ENCODE measurements around the gene CCDC187. TPM values are rescaled to one million over a fixed set of nuclear protein-coding genes. Genes with fewer than 3 reads are reported as not detected.

CCDC187 gene
- total RNA-seq, 1 experiment from 2014 or later: not detected

DNA sequence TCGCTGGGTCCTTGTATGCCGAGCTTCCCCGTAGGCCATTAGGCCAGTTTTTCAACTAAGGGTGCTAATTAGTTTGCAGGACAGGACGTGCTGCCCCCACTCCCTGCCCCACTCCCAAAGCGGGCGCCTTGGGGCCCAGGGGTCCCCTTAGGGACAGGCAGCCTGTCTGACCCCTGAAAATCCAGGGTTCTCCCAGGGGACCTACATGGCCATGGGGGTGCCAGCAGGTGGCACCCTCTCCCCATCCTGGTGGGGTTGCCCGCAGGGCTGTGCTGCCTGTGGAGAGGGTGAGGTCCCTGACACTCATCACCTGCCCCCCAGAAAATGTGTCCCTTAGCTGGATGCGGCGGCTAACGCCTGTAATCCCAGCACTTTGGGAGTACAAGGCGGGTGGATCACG lies 8.5 kb upstream of the CCDC187 start:
- no TSS peak for BruUV-seq (replicated peaks)
- DNase-seq (ENCODE audit: unreplicated experiment): peak; percentile 43
- peaks cover 21% of the 10 kb centered on the region for H3K9me3 Mint-ChIP-seq (ENCODE audit: unreplicated experiment)
- intact Hi-C loops (cut with micrococcal nuclease): no loop called here
- H3K4me3 Mint-ChIP-seq (ENCODE audit: unreplicated experiment): no peak overlapping the region
- POLR2A ChIA-PET: no interaction called here
- H3K27me3 Mint-ChIP-seq (ENCODE audit: insufficient read depth, unreplicated experiment): no peaks in the 10 kb centered on the region
- CTCF ChIA-PET: interaction anchor here (0.7 to 0.8 kb wide), 2 partner anchors 12 kb away, joined by 3 read pairs; no protein-coding TSS in a partner anchor
- no peaks in the 10 kb centered on the region for H3K4me1 Mint-ChIP-seq (ENCODE audit: insufficient read depth, unreplicated experiment)
- no peak overlapping the region for H3K27ac Mint-ChIP-seq (ENCODE audit: low read depth, unreplicated experiment)
- TF ChIP-seq CTCF (IDR thresholded peaks at IDR 0.05; ENCODE audit: unreplicated experiment): peak; percentile 46
- H3K36me3 Mint-ChIP-seq (ENCODE audit: insufficient read depth, unreplicated experiment): no peaks in the 10 kb centered on the region

GRCh38 chr9:136312009-136312375 lies 8.1 kb upstream of the CCDC187 start:
- TF ChIP-seq CTCF (IDR thresholded peaks at IDR 0.05; ENCODE audit: unreplicated experiment): no peak
- no peak for DNase-seq (ENCODE audit: unreplicated experiment)
- no peak overlapping the region for H3K27ac Mint-ChIP-seq (ENCODE audit: low read depth, unreplicated experiment)
- no peak overlapping the region for H3K4me3 Mint-ChIP-seq (ENCODE audit: unreplicated experiment)
- no peaks in the 10 kb centered on the region for H3K36me3 Mint-ChIP-seq (ENCODE audit: insufficient read depth, unreplicated experiment)
- POLR2A ChIA-PET: no interaction called here
- H3K9me3 Mint-ChIP-seq (ENCODE audit: unreplicated experiment): peaks cover 21% of the 10 kb centered on the region
- intact Hi-C loops (cut with micrococcal nuclease): no loop called here
- BruUV-seq (replicated peaks): no TSS peak
- H3K4me1 Mint-ChIP-seq (ENCODE audit: insufficient read depth, unreplicated experiment): no peaks in the 10 kb centered on the region
- CTCF ChIA-PET: interaction anchor here (0.5 to 0.8 kb wide), 4 partner anchors 12 to 29 kb away, joined by 3 to 4 read pairs (median 3); no protein-coding TSS in a partner anchor
- H3K27me3 Mint-ChIP-seq (ENCODE audit: insufficient read depth, unreplicated experiment): no peaks in the 10 kb centered on the region

DNA sequence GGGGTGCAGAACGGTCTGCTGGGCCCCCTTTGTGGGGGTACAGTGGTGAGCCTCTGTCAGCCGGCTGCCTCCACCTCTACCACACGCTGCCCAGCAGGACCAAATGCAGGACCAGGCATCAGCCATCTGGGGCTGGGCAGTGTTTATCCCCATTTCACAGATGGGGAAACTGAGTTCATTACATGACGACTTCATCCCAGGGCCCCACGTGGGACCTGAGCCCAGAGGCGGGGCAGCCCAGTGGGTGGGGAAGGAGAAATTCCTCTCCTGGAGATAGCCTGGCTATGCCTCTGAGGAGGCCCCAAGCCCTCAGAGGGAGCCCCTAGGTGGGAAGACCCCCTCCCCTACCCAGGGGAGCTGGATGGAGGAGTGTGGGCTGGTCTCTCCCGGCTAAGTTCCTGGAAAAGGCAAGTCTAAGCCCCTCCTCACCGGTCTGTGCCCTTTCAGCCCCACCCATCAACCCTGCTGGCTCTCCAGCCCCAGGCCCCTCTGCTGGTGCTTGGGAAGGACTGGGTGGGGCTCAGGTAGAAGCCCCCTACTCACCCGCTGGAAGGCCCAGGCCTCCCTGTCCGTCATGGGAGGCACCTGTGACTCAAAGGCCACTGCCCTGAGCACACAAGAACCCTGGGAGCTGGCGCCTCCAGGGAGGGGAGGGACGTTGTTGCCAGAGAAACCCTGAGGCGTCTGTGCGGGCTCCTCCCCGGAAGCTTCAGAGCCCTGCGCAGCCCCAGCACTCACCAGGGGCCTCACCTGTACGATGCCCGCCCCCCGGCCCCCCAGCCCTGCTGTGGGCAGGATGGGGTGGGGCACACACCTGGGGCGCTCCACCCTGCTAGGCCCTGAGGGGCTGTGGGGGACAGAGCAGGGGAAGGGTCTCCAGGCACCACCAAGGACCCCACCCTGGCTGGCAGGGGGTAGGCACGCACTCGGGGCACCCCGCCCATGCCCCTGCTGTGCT lies 7.4 kb upstream of the CCDC187 start:
- intact Hi-C loops (cut with micrococcal nuclease): no loop called here
- Mint-ChIP-seq H3K27me3 (ENCODE audit: insufficient read depth, unreplicated experiment) (no peaks in the 10 kb centered on the region), H3K4me3 (ENCODE audit: unreplicated experiment) (no peak overlapping the region), H3K36me3 (ENCODE audit: insufficient read depth, unreplicated experiment) (no peaks in the 10 kb centered on the region), H3K4me1 (ENCODE audit: insufficient read depth, unreplicated experiment) (no peaks in the 10 kb centered on the region), H3K27ac (ENCODE audit: low read depth, unreplicated experiment) (no peak overlapping the region), H3K9me3 (ENCODE audit: unreplicated experiment) (peaks cover 19% of the 10 kb centered on the region)
- POLR2A ChIA-PET: no interaction called here
- DNase-seq (ENCODE audit: unreplicated experiment): no peak
- TF ChIP-seq CTCF (IDR thresholded peaks at IDR 0.05; ENCODE audit: unreplicated experiment): no peak
- CTCF ChIA-PET: interaction anchor here (0.5 kb wide), 2 partner anchors 25 to 29 kb away, joined by 3 to 4 read pairs; no protein-coding TSS in a partner anchor
- no TSS peak for BruUV-seq (replicated peaks)

- Mint-ChIP-seq H3K4me3 (ENCODE audit: unreplicated experiment) (no peak overlapping the region), H3K9me3 (ENCODE audit: unreplicated experiment) (peaks cover 11% of the 10 kb centered on the region), H3K27me3 (ENCODE audit: insufficient read depth, unreplicated experiment) (no peaks in the 10 kb centered on the region), H3K36me3 (ENCODE audit: insufficient read depth, unreplicated experiment) (no peaks in the 10 kb centered on the region), H3K27ac (ENCODE audit: low read depth, unreplicated experiment) (no peak overlapping the region), H3K4me1 (ENCODE audit: insufficient read depth, unreplicated experiment) (no peaks in the 10 kb centered on the region)
- CTCF ChIA-PET: no interaction called here
- no peak for DNase-seq (ENCODE audit: unreplicated experiment)
- POLR2A ChIA-PET: no interaction called here
- no TSS peak for BruUV-seq (replicated peaks)
- intact Hi-C loops (cut with micrococcal nuclease): no loop called here
- no peak for TF ChIP-seq CTCF (IDR thresholded peaks at IDR 0.05; ENCODE audit: unreplicated experiment)
Observed at GRCh38 chr9:136310273-136311030, 6.6 kb upstream of the CCDC187 start.

Data from MCF 10A (cell line).